HG03045 (cell line): ENCODE data around the gene INHBE.
"Not testable (repeated sequence)": the region's sequence is repeated elsewhere in the genome, so short reads cannot be mapped to it uniquely, and the experiment has no call there.

Source experiments
- ATAC-seq: cut with Tn5 transposase; IDR thresholded peaks from one replicate; pipeline ENCODE4 v1.9.1; 2021; ENCODE audit warnings: mild to moderate bottlenecking, moderate library complexity; ENCODE audit not compliant: unreplicated experiment

The INHBE gene

GRCh38 chr12:57491393-57492280 lies 36.5 kb downstream of the INHBE start:
- ATAC-seq: no peak

GRCh38 chr12:57495051-57495701 lies 40.1 kb downstream of the INHBE start:
- not testable (repeated sequence) for ATAC-seq

- no peak for ATAC-seq
These were observed 41.7 kb downstream of the INHBE start for GRCh38 chr12:57496822-57497221.

GRCh38 chr12:57497223-57498131 lies 42.4 kb downstream of the INHBE start:
- ATAC-seq: no peak

- no peak for ATAC-seq
These were observed 43.0 kb downstream of the INHBE start for GRCh38 chr12:57498132-57498502.

- no peak for ATAC-seq
These were observed 43.5 kb downstream of the INHBE start for GRCh38 chr12:57498571-57498970.

GRCh38 chr12:57500213-57500612 lies 45.1 kb downstream of the INHBE start:
- ATAC-seq: no peak

- ATAC-seq: not testable (repeated sequence)
These were observed 47.3 kb downstream of the INHBE start for GRCh38 chr12:57502311-57502969.

GRCh38 chr12:57506541-57506940 lies 51.4 kb downstream of the INHBE start:
- ATAC-seq: not testable (repeated sequence)
